Prostate gland (tissue), 2 donors: Measurements from ENCODE around the gene RIPOR3. TPM values are rescaled to one million over a fixed set of nuclear protein-coding genes. Genes with fewer than 3 reads are reported as not detected.

Experiments
- DNase-seq: peaks from one replicate; pipeline ENCODE4 v3.0.0-alpha.2; 2019; ENCODE audit warnings: low spot score
- H3K27ac ChIP-seq, 2 donors: fragments of 200-600 bp; sonication (generic); 2 replicates each; pipeline ENCODE4 v1.5.1; 2017 to 2019
- H3K27me3 ChIP-seq: fragments of 200-600 bp; sonication (generic); replicated peaks from 2 replicates; pipeline ENCODE4 v1.5.1; 2019; ENCODE audit not compliant: insufficient read depth
- H3K36me3 ChIP-seq, 2 donors: fragments of 200-600 bp; sonication (generic); 1 replicate in 1 of 2; 2 replicates in 1 of 2; pipeline versions ENCODE4 v1.5.1 to v1.8.1; 2017 to 2019
- H3K4me1 ChIP-seq: fragments of 200-600 bp; sonication (generic); replicated peaks from 2 replicates; pipeline ENCODE4 v1.5.1; 2019
- H3K4me3 ChIP-seq, 2 donors: fragments of 200-600 bp; sonication (generic); 2 replicates each; pipeline ENCODE4 v1.5.1; 2017 to 2019
- H3K9me3 ChIP-seq: fragments of 200-600 bp; sonication (generic); 2 replicates; pipeline ENCODE4 v1.5.1; 2017
- CTCF ChIP-seq, 4 experiments: fragments of 200-600 bp in 2 of 4; fragments of 450-650 bp in 2 of 4; sonication (generic) in 2 of 4; IDR thresholded peaks; 1 replicate in 3 of 4; 2 replicates in 1 of 4; pipeline ENCODE4 v1.5.1; 2016 to 2019; ENCODE audit warnings: antibody characterized with exemption in 4 of 4, mild to moderate bottlenecking in 2 of 4, moderate library complexity in 2 of 4
- POLR2A ChIP-seq: fragments of 450-650 bp; IDR thresholded peaks from one replicate; pipeline ENCODE4 v1.6.1; 2016; ENCODE audit warnings: antibody characterized with exemption, mild to moderate bottlenecking
- POLR2AphosphoS5 ChIP-seq: sonication (generic); formaldehyde crosslinking; IDR thresholded peaks from one replicate; pipeline ENCODE4 v1.6.1; 2017; ENCODE audit warnings: antibody characterized with exemption
- WGBS: methylation state at CpG from one replicate; pipeline ENCODE4 v1.1.5; 2018; 5-methylcytosine and 5-hydroxymethylcytosine counted together
- intact Hi-C: fragments of 100-400 bp; cut with DNase I; formaldehyde crosslinking; loops from one replicate; pipeline ENCODE4 v1.14.2; 2022
- total RNA-seq, 2 donors: library from RNA; depleted of rRNA; stranded (reverse); fragments of >200 nt; gene quantifications; one replicate each; pipeline ENCODE4 v1.1.0, GENCODE V29; 2016

The RIPOR3 gene
- total RNA-seq, 2 donors from 2014 or later = 0.55 to 11.3 TPM

- DNase-seq = no peak
- intact Hi-C loops = no loop called here
- H3K27me3 ChIP-seq = no peaks in the 10 kb centered on the region
Measured at GRCh38 chr20:50729901-50730764, 38.8 kb upstream of the RIPOR3 start.

GRCh38 chr20:50728981-50729874 is 37.9 kb upstream of the RIPOR3 start:
- DNase-seq = peak; percentile 60
- TF ChIP-seq POLR2A (no peak), POLR2AphosphoS5 (no peak), CTCF (IDR thresholded peaks at IDR 0.05) (no peak)
- Histone ChIP-seq H3K36me3 (no peaks in the 10 kb centered on the region), H3K4me1 (peaks cover 3% of the 10 kb centered on the region), H3K27ac (no peak overlapping the region), H3K4me3 (no peak overlapping the region), H3K9me3 (no peaks in the 10 kb centered on the region), H3K27me3 (no peaks in the 10 kb centered on the region)
- intact Hi-C loops = no loop called here
- 64% methylated on average over 11 of the region's 11 CpGs for WGBS

More at GRCh38 chr20:50729901-50730764, 38.8 kb upstream of the RIPOR3 start:
- peak overlapping the region; percentile 60 to 74 for H3K27ac ChIP-seq
- no peaks in the 10 kb centered on the region for H3K9me3 ChIP-seq
- H3K4me1 ChIP-seq = peaks cover 3% of the 10 kb centered on the region
- 26% methylated on average over 21 of the region's 21 CpGs for WGBS
- H3K4me3 ChIP-seq = peak overlapping the region; percentile 73 to 85
- H3K36me3 ChIP-seq = no peaks in the 10 kb centered on the region
- TF ChIP-seq CTCF (IDR thresholded peaks at IDR 0.05) = no peak
- TF ChIP-seq POLR2A = no peak
- no peak for TF ChIP-seq POLR2AphosphoS5

DNA sequence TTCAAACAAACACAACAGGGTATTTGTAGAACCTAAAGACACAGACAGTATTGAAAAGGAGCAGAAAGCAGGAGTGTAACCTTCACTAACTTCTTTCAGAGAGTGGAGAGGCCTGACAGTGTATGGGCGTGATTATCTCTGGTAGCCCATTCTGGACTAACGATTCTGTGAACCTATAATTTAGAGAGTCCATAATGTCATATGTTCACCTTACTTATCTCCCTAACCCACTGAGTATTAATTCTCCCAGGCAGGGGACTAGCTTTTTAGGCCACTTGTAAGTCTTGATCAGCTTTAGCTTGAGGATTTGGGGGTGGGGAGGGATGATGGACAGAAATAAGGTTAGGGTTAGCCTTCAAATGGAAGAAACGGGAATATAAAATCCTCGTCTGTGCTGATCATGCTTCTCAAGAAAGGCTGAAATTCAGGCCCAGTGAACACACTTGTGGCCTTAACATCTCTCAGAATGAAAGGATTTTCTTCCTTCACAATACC is 37.2 kb upstream of the RIPOR3 start:
- Histone ChIP-seq H3K36me3 (no peaks in the 10 kb centered on the region), H3K9me3 (no peaks in the 10 kb centered on the region), H3K27me3 (no peaks in the 10 kb centered on the region), H3K27ac (no peak overlapping the region), H3K4me1 (peaks cover 3% of the 10 kb centered on the region), H3K4me3 (no peak overlapping the region)
- intact Hi-C loops = no loop called here
- 86% methylated on average over 4 of the region's 4 CpGs for WGBS
- no peak for DNase-seq
- no peak for TF ChIP-seq POLR2A
- no peak for TF ChIP-seq CTCF (IDR thresholded peaks at IDR 0.05)
- TF ChIP-seq POLR2AphosphoS5 = no peak

DNA sequence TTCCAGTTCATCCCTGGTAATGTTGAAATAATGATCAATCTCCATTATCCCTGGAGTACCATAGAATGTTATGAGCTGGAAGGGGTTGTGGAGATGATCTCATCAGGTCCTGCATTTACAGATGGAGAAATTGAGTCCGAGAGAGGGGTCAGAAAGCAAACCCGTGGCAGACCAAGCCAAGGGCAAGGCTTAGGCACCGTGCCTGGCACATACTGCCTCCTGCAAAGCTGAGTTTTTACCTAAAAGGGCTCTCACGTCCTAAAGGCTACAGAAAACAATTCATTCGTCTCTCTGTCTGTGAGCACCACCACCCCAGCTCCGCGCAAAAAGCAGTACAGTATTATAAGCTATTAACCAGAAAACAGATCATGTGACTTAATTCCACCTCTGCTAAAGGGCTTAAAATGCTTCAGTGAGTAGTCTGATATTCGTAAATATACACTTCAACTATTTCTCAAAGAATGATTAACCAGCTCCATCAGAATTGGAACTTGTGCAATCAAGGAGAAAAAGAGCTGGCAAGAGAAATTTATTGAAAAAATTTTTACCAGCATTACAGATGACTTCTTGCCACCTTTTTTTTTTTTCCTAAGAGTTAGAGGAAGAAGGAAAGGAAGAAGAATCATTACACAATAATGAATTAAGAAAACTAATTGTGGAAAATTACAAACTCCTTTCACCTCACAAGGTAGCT is 36.6 kb upstream of the RIPOR3 start:
- TF ChIP-seq POLR2AphosphoS5 (no peak), POLR2A (no peak), CTCF (IDR thresholded peaks at IDR 0.05) (no peak)
- Histone ChIP-seq H3K27ac (no peak overlapping the region), H3K9me3 (no peaks in the 10 kb centered on the region), H3K4me1 (peaks cover 3% of the 10 kb centered on the region), H3K27me3 (no peaks in the 10 kb centered on the region), H3K4me3 (no peak overlapping the region), H3K36me3 (no peaks in the 10 kb centered on the region)
- DNase-seq = no peak
- intact Hi-C loops = no loop called here
- 63% methylated on average over 8 of the region's 8 CpGs for WGBS
